GM21526 (cell line): ENCODE measurements around the gene TBCB.
"Not testable (repeated sequence)": the region's sequence is repeated elsewhere in the genome, so short reads cannot be mapped to it uniquely, and the experiment has no call there.

Experiments used
- ATAC-seq: cut with Tn5 transposase; IDR thresholded peaks from one replicate; pipeline ENCODE4 v1.9.1; 2021; ENCODE audit warnings: moderate library complexity; ENCODE audit not compliant: unreplicated experiment, low FRiP score

TBCB gene

DNA sequence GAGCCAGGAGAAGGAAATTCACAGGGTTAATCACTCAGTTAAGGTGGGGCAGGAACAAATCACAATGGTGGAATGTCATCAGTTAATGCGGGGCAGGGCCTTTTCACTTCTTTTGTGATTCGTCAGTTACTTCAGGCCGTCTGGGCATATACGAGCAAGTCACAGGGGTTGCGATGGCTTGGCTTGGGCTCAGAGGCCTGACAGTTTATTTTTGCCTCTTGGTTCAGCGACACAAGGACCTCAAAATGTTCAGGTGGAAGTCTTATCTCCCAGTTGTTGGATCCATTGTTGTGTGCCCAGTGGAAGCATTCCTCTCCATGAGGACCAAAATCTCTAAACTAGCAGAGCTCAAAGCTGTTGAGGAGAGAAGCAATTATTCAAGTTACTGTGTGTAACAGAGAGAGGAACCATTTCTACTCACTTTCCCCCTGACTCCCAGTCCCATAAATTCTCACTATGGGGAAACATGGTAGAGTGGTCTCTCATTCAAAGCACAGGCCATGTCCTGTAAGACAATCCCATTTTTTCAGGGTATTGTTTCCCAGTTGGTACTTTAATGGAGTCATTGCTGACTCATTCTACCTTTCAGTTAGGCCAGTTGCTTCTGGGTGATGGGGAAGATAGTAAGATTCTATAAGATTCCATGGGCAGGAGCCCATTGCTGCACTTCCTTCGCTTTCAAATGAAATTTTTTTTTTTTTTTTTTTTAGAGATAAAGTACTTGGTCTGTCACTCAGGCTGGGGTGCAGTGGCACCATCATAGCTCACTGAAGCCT is 45.7 kb downstream of the TBCB start:
- ATAC-seq, result no peak

- ATAC-seq, result no peak
These were observed 48.5 kb downstream of the TBCB start for GRCh38 chr19:36163813-36164212.

- ATAC-seq, result no peak
These were observed 54.0 kb downstream of the TBCB start for GRCh38 chr19:36169084-36169760.

DNA sequence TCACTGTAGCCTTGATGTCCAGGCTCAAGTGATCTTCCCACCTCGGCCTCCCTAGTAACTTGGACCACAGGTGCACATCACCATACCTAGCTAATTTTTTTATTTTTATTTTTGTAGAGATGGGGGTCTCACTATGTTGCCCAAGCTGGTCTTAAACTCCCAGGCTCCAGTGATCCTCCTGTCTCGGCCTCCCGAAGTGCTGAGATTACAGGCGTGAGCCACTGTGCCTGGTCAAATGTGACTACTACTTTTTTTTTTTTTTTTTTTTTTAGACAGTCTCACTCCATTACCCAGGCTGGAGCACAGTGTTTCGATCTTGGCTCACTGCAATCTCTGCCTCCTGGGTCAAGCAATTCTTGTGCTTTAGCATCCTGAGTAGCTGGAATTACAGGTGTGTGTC is 57.6 kb downstream of the TBCB start:
- no peak for ATAC-seq

- not testable (repeated sequence) for ATAC-seq
These were observed 58.6 kb downstream of the TBCB start for GRCh38 chr19:36173846-36174245.
